ENCODE measurements around the gene CASQ1. TPM values are rescaled to one million over a fixed set of nuclear protein-coding genes. Genes with fewer than 3 reads are reported as not detected.
A peak's percentile ranks its signal among the peaks of the same experiment; 100 is the strongest.

The CASQ1 gene
- total and polyA plus RNA-seq, 8 donors = 0.14 TPM; not detected in 7

DNA sequence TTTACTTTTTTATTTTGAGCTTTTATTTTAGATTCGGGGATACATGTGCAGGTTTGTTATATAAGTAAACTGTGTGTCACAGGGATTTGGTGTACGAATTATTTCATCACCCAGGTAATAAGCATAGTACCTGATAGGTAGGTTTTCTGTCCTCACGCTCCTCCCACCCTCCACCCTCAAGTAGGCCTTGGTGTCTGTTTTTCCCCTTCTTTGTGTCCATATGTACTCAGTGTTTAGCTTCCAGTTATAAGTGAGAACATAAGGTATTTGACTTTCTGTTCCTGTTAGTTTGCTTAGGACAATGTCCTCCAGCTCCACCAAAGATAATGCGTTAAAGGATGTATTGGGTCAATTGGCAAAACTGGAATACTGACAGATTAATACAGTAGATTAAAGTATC is 33.2 kb upstream of the CASQ1 start:
- DNase-seq (no peak), FAIRE-seq (no peak), ATAC-seq (no peak)
- intact Hi-C loops (cut with DNase I) = no loop called here
- no peaks in the 10 kb centered on the region for H3K36me3 ChIP-seq
- TF ChIP-seq, protein P1, sequence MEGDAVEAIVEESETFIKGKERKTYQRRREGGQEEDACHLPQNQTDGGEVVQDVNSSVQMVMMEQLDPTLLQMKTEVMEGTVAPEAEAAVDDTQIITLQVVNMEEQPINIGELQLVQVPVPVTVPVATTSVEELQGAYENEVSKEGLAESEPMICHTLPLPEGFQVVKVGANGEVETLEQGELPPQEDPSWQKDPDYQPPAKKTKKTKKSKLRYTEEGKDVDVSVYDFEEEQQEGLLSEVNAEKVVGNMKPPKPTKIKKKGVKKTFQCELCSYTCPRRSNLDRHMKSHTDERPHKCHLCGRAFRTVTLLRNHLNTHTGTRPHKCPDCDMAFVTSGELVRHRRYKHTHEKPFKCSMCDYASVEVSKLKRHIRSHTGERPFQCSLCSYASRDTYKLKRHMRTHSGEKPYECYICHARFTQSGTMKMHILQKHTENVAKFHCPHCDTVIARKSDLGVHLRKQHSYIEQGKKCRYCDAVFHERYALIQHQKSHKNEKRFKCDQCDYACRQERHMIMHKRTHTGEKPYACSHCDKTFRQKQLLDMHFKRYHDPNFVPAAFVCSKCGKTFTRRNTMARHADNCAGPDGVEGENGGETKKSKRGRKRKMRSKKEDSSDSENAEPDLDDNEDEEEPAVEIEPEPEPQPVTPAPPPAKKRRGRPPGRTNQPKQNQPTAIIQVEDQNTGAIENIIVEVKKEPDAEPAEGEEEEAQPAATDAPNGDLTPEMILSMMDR (IDR thresholded peaks at IDR 0.05) = no peak
- no peak overlapping the region for H3K27ac ChIP-seq
- 67 to 73% methylated on average over 4 of the region's 4 CpGs for WGBS, 2 donors
- H3K9me3 ChIP-seq = no peaks in the 10 kb centered on the region
- peaks cover 0 to 5% (median 0%) of the 10 kb centered on the region in 3 donors for H3K4me1 ChIP-seq
- no peak overlapping the region for H3K4me3 ChIP-seq
- no peaks in the 10 kb centered on the region for H3K27me3 ChIP-seq

DNA sequence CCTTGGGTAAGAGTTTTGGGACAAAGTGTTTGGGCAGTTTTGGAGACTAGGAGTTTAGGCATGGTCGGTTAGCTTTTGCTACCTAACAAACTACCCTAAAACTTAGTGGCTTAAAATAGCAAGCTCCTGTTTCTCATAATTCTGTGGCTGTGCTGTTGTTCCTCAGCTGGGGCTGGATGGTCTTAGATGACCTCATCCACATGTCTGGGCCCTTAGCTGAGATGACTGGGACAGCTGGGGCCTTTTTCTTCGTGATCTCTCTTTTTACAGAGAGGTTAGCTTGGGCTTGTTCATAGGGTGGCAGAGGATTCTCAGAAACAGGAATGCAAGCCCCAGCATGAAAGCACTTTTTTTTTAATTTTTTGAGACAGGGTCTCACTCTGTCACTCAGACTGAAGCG is 32.3 kb upstream of the CASQ1 start:
- Histone ChIP-seq H3K27ac (no peak overlapping the region), H3K9me3 (no peaks in the 10 kb centered on the region), H3K4me1 (peaks cover 0 to 5% (median 0%) of the 10 kb centered on the region in 3 donors), H3K27me3 (no peaks in the 10 kb centered on the region), H3K36me3 (no peaks in the 10 kb centered on the region), H3K4me3 (no peak overlapping the region)
- TF ChIP-seq, protein P1 (IDR thresholded peaks at IDR 0.05) = no peak
- WGBS, 2 donors = 80 to 94% methylated on average over 3 of the region's 3 CpGs
- ATAC-seq (no peak), FAIRE-seq (no peak), DNase-seq (no peak)
- intact Hi-C loops (cut with DNase I) = no loop called here

DNA sequence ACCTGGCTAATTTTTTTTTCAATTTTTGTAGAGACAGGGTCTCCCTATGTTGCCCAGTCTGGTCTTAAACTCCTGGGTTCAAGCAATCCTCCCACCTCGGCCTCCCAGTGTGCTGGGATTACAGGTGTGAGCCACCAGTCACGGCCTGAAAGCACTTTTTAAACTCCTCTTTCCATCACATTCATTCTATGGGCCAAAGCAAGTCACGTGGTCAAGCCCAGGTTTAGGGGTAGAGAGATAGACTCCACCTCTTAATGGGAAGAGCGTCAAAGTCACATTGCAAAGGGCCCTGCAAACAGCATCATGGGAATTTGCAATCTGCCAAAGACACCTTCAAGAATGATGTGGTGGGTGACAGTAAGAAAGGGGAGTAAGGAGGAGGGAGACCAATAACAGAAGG is 31.8 kb upstream of the CASQ1 start:
- no peaks in the 10 kb centered on the region for H3K27me3 ChIP-seq
- no peaks in the 10 kb centered on the region for H3K36me3 ChIP-seq
- ATAC-seq (no peak), FAIRE-seq (no peak), DNase-seq (no peak)
- no peak overlapping the region for H3K4me3 ChIP-seq
- peaks cover 0 to 5% (median 0%) of the 10 kb centered on the region in 3 donors for H3K4me1 ChIP-seq
- TF ChIP-seq, protein P1 (IDR thresholded peaks at IDR 0.05) = no peak
- no peaks in the 10 kb centered on the region for H3K9me3 ChIP-seq
- no peak overlapping the region for H3K27ac ChIP-seq
- WGBS, 2 donors = 87 to 89% methylated on average over 4 of the region's 4 CpGs
- intact Hi-C loops (cut with DNase I) = no loop called here

DNA sequence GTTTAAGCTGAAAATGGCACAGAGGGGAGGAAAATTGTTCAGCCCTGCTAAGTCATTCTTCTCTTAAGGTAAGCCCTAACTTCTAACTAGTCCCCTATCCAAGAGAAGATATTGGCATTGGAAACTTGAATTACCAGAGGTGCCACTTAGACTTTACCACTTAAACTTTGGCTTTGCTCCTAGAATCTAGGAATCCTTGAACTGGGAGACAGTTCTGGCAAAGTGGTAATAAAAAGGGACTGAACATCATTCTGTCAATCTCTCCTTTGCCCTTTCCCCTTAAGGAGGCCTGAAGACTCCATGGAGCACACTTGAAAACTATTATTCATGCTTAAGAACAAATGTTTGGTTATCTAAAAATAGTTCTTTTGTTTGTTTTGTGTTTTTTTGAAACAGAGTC is 30.5 kb upstream of the CASQ1 start:
- H3K27ac ChIP-seq = no peak overlapping the region
- intact Hi-C loops (cut with DNase I) = no loop called here
- H3K36me3 ChIP-seq = no peaks in the 10 kb centered on the region

DNA sequence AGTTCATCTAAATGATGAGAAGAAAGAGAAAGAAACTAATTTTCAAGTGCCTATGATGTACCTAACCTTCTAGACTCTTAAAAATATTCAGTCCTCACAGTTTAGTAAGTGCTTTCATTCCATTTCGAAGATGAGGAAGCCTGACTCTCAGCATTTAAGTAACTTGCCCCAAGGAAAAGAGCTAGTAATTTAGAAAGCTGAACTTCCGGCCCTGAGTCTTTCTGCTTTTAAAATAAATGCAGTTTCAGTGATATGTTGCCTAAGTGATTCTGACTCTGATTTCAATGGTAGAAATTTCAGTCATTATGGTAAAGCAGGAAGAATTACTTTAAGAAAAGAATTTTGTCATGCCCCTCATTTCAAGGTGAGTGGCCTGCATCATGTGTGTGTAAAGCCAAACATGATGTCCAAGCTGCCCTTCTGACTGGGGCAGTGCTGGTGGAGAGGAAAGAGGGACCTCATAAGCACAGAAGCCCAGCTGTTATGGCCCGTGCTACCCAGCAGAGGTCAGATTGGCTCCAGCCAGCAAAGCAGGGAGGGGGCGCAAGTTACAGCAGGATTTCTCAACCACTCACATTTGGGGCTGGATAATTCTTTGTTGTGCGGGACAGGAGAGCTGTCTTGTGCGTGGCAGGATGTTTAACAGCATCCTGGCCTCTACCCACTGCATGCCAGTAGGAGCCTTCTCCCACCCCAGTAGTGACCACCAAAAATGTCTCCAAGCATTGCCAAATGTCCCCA is 28.2 kb upstream of the CASQ1 start:
- 79% methylated on average over 6 of the region's 6 CpGs for WGBS, 2 donors
- DNase-seq (no peak), ATAC-seq (no peak), FAIRE-seq (no peak)
- H3K27ac ChIP-seq = no peak overlapping the region
- H3K27me3 ChIP-seq = no peaks in the 10 kb centered on the region
- no peaks in the 10 kb centered on the region for H3K36me3 ChIP-seq
- intact Hi-C loops (cut with DNase I) = no loop called here
- peaks cover 0 to 5% (median 0%) of the 10 kb centered on the region in 3 donors for H3K4me1 ChIP-seq
- TF ChIP-seq, protein P1 (IDR thresholded peaks at IDR 0.05) = no peak
- H3K9me3 ChIP-seq = no peaks in the 10 kb centered on the region
- H3K4me3 ChIP-seq = no peak overlapping the region

More for the DNA sequence above, 30.5 kb upstream of the CASQ1 start:
- H3K27me3 ChIP-seq = no peaks in the 10 kb centered on the region
- FAIRE-seq (no peak), ATAC-seq (peak in 2 of 4 donors; percentile 35 to 52), DNase-seq (no peak)
- TF ChIP-seq, protein P1 (IDR thresholded peaks at IDR 0.05) = no peak
- no peak overlapping the region for H3K4me3 ChIP-seq
- peaks cover 0 to 5% (median 0%) of the 10 kb centered on the region in 3 donors for H3K4me1 ChIP-seq
- no peaks in the 10 kb centered on the region for H3K9me3 ChIP-seq

Measured in pancreas (tissue), 10 donors.